Nephron (organoid): ENCODE measurements around the gene ATP9B.
"Not testable (repeated sequence)": the region's sequence is repeated elsewhere in the genome, so short reads cannot be mapped to it uniquely, and the experiment has no call there.

Experiments
- H3K27ac Mint-ChIP-seq, 3 experiments: 2 replicates each; pipeline ENCODE4 v1.8.0; 2020; ENCODE audit warnings: mixed read lengths in 3 of 3, mild to moderate bottlenecking in 2 of 3, moderate library complexity in 1 of 3
- H3K27me3 Mint-ChIP-seq: 2 replicates; pipeline ENCODE4 v1.8.0; 2021; ENCODE audit warnings: low read depth, mild to moderate bottlenecking, moderate library complexity, mixed read lengths
- H3K36me3 Mint-ChIP-seq: 2 replicates; pipeline ENCODE4 v1.8.0; 2020; ENCODE audit warnings: low read depth, mixed read lengths
- H3K4me1 Mint-ChIP-seq: 2 replicates; pipeline ENCODE4 v1.8.0; 2020; ENCODE audit warnings: mixed read lengths
- H3K4me3 Mint-ChIP-seq, 3 experiments: 2 replicates each; pipeline ENCODE4 v1.8.0; 2020; ENCODE audit warnings: mild to moderate bottlenecking in 3 of 3, mixed read lengths in 3 of 3, moderate library complexity in 2 of 3
- H3K9me3 Mint-ChIP-seq: 2 replicates; pipeline ENCODE4 v1.8.0; 2020; ENCODE audit warnings: mixed read lengths
- TF ChIP-seq, protein P1 (sequence below), 3 experiments: fragments of 200-600 bp; sonication (generic); IDR thresholded peaks; one replicate each; pipeline ENCODE4 v1.5.0; 2021; ENCODE audit warnings: antibody characterized with exemption in 3 of 3; ENCODE audit not compliant: unreplicated experiment in 3 of 3

ATP9B gene

GRCh38 chr18:79275461-79275860 lies 206.3 kb downstream of the ATP9B start:
- H3K4me1 Mint-ChIP-seq = peaks cover 7% of the 10 kb centered on the region
- H3K27ac Mint-ChIP-seq = peak overlapping the region in 1 of 3 experiments; percentile 39
- no peak overlapping the region for H3K4me3 Mint-ChIP-seq
- peaks cover 25% of the 10 kb centered on the region for H3K36me3 Mint-ChIP-seq
- H3K27me3 Mint-ChIP-seq = no peaks in the 10 kb centered on the region
- H3K9me3 Mint-ChIP-seq = peaks cover 3% of the 10 kb centered on the region
- TF ChIP-seq, protein P1, sequence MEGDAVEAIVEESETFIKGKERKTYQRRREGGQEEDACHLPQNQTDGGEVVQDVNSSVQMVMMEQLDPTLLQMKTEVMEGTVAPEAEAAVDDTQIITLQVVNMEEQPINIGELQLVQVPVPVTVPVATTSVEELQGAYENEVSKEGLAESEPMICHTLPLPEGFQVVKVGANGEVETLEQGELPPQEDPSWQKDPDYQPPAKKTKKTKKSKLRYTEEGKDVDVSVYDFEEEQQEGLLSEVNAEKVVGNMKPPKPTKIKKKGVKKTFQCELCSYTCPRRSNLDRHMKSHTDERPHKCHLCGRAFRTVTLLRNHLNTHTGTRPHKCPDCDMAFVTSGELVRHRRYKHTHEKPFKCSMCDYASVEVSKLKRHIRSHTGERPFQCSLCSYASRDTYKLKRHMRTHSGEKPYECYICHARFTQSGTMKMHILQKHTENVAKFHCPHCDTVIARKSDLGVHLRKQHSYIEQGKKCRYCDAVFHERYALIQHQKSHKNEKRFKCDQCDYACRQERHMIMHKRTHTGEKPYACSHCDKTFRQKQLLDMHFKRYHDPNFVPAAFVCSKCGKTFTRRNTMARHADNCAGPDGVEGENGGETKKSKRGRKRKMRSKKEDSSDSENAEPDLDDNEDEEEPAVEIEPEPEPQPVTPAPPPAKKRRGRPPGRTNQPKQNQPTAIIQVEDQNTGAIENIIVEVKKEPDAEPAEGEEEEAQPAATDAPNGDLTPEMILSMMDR (IDR thresholded peaks at IDR 0.05; ENCODE audit: unreplicated experiment in 3 of 3) = no peak

GRCh38 chr18:79275992-79276391 lies 206.8 kb downstream of the ATP9B start:
- TF ChIP-seq, protein P1 (IDR thresholded peaks at IDR 0.05; ENCODE audit: unreplicated experiment in 3 of 3) = no peak
- Mint-ChIP-seq H3K27ac (no peak overlapping the region), H3K4me3 (no peak overlapping the region), H3K4me1 (peaks cover 7% of the 10 kb centered on the region), H3K36me3 (peaks cover 22% of the 10 kb centered on the region), H3K27me3 (no peaks in the 10 kb centered on the region), H3K9me3 (peaks cover 3% of the 10 kb centered on the region)

GRCh38 chr18:79278896-79279295 lies 209.7 kb downstream of the ATP9B start:
- TF ChIP-seq, protein P1 (IDR thresholded peaks at IDR 0.05; ENCODE audit: unreplicated experiment in 3 of 3) = no peak
- Mint-ChIP-seq H3K4me1 (peaks cover 7% of the 10 kb centered on the region), H3K36me3 (peaks cover 25% of the 10 kb centered on the region), H3K27me3 (no peaks in the 10 kb centered on the region), H3K4me3 (no peak overlapping the region), H3K9me3 (peaks cover 2% of the 10 kb centered on the region), H3K27ac (no peak overlapping the region)

DNA sequence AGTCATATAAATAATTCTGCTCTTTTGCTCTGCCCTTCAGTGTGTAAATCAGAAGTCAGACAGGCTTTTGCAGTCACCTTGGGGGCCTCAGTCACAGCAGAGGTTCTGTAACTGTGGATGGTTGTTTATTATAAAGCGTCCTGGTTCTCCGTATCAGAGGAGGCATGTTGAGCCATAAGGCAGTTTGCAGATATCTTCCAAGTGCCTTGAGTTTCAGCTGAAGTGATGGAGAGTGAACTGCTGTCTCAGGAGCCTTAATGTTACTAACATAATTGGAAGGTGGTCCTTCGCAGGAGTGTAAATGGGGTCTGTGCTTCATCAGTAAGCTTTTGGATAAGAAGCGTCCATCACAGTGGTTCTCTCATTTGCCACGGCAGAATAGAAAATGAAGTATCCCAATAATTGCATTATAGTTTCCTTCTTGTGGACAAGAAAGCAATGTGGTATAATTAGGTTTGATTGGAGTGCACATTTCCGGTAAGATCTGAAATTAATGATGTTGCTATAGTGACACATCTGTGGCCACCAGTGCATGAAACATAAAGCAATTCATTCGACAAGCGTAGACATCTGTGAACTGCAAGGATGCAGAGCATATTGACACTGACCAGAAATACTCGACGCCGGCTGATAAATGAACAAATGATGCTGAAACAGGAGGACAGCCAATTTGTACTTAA lies 214.1 kb downstream of the ATP9B start:
- Mint-ChIP-seq H3K27me3 (no peaks in the 10 kb centered on the region), H3K4me3 (no peak overlapping the region), H3K36me3 (peaks cover 39% of the 10 kb centered on the region), H3K9me3 (peaks cover 5% of the 10 kb centered on the region), H3K4me1 (no peaks in the 10 kb centered on the region), H3K27ac (no peak overlapping the region)
- TF ChIP-seq, protein P1 (IDR thresholded peaks at IDR 0.05; ENCODE audit: unreplicated experiment in 3 of 3) = no peak

GRCh38 chr18:79283929-79284328 lies 214.7 kb downstream of the ATP9B start:
- no peaks in the 10 kb centered on the region for H3K27me3 Mint-ChIP-seq
- H3K4me3 Mint-ChIP-seq = no peak overlapping the region
- TF ChIP-seq, protein P1 (IDR thresholded peaks at IDR 0.05; ENCODE audit: unreplicated experiment in 3 of 3) = no peak
- no peak overlapping the region for H3K27ac Mint-ChIP-seq
- H3K36me3 Mint-ChIP-seq = peaks cover 37% of the 10 kb centered on the region
- no peaks in the 10 kb centered on the region for H3K4me1 Mint-ChIP-seq
- H3K9me3 Mint-ChIP-seq = peaks cover 5% of the 10 kb centered on the region

DNA sequence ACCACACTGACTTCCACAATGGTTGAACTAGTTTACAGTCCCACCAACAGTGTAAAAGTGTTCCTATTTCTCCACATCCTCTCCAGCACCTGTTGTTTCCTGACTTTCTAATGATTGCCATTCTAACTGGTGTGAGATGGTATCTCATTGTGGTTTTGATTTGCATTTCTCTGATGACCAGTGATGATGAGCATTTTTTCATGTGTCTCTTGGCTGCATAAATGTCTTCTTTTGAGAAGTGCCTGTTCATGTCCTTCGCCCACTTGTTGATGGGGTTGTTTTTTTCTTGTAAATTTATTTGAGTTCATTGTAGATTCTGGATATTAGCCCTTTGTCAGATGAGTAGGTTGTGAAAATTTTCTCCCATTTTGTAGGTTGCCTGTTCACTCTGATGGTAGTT lies 216.0 kb downstream of the ATP9B start:
- not testable (repeated sequence) for H3K27me3 Mint-ChIP-seq

GRCh38 chr18:79290409-79290808 lies 221.2 kb downstream of the ATP9B start:
- not testable (repeated sequence) for H3K27me3 Mint-ChIP-seq, H3K27ac Mint-ChIP-seq, H3K4me3 Mint-ChIP-seq, H3K4me1 Mint-ChIP-seq
- Mint-ChIP-seq H3K36me3 (peaks cover 60% of the 10 kb centered on the region), H3K9me3 (peaks cover 17% of the 10 kb centered on the region)

More for the DNA sequence above, 216.0 kb downstream of the ATP9B start:
- H3K4me3 Mint-ChIP-seq, H3K9me3 Mint-ChIP-seq, H3K27ac Mint-ChIP-seq, H3K4me1 Mint-ChIP-seq: not testable (repeated sequence)
- peaks cover 44% of the 10 kb centered on the region for H3K36me3 Mint-ChIP-seq
